Epithelial cell of proximal tubule (primary cell): ENCODE data around the gene TCF3. TPM values are rescaled to one million over a fixed set of nuclear protein-coding genes. Genes with fewer than 3 reads are reported as not detected.

ENCODE experiments used
- DNase-seq: peaks from one replicate; pipeline ENCODE4 v3.0.0-alpha.2; 2011; ENCODE audit warnings: low read depth
- H3K4me3 ChIP-seq: 2 replicates; pipeline ENCODE4 v1.5.1; 2011; ENCODE audit warnings: low read depth, mild to moderate bottlenecking, low read length
- total RNA-seq: library from RNA; depleted of rRNA; stranded (reverse); fragments of >200 nt; gene quantifications from 2 replicates; pipeline ENCODE4 v1.2.3, GENCODE V29; 2015
- TF ChIP-seq, protein P1 (sequence below): conservative IDR thresholded peaks from 2 replicates; pipeline ENCODE4 v1.5.1; 2012; ENCODE audit warnings: low read depth, mild to moderate bottlenecking, low read length

The TCF3 gene
- total RNA-seq, 1 donor from 2014 or later, result 197 TPM

DNA sequence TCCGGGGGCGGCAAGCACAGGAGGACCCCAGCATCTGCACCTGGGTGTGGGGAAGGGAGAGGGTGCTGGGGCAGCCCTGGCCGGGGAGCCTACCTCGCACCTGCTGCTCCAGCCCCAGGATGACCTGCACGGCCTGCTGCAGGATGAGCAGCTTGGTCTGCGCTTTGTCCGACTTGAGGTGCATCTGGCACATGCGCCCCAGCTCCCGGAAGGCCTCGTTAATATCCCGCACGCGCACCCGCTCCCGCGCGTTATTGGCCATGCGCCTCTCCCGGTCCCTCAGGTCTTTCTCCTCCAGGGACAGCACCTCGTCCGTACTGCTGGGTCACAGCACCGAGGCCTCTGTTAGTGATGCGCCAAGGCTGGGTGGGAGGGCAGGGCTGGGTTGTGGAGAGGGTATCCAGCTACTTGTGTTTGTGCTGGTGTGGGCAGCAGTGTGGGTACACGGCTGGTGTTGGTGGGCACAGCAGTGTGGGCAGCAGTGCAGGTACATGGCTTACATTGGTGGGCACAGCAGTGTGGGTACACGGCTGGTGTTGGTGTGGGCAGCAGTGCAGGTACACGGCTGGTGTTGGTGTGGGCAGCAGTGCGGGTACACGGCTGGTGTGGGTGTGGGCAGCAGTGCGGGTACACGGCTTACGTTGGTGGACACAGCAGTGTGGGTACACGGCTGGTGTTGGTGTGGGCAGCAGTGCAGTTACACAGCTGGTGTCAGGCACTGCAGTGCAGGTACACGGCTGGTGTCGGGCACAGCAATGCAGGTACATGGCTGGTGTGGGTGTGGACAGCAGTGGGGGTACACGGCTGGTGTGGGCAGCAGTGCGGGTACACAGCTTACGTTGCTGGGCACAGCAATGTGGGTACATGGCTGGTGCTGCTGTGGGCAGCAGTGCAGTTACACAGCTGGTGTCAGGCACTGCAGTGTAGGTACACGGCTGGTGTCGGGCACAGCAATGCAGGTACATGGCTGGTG is 40.0 kb downstream of the TCF3 start:
- no peak overlapping the region for H3K4me3 ChIP-seq
- DNase-seq, result no peak
- TF ChIP-seq, protein P1, sequence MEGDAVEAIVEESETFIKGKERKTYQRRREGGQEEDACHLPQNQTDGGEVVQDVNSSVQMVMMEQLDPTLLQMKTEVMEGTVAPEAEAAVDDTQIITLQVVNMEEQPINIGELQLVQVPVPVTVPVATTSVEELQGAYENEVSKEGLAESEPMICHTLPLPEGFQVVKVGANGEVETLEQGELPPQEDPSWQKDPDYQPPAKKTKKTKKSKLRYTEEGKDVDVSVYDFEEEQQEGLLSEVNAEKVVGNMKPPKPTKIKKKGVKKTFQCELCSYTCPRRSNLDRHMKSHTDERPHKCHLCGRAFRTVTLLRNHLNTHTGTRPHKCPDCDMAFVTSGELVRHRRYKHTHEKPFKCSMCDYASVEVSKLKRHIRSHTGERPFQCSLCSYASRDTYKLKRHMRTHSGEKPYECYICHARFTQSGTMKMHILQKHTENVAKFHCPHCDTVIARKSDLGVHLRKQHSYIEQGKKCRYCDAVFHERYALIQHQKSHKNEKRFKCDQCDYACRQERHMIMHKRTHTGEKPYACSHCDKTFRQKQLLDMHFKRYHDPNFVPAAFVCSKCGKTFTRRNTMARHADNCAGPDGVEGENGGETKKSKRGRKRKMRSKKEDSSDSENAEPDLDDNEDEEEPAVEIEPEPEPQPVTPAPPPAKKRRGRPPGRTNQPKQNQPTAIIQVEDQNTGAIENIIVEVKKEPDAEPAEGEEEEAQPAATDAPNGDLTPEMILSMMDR, result no peak

DNA sequence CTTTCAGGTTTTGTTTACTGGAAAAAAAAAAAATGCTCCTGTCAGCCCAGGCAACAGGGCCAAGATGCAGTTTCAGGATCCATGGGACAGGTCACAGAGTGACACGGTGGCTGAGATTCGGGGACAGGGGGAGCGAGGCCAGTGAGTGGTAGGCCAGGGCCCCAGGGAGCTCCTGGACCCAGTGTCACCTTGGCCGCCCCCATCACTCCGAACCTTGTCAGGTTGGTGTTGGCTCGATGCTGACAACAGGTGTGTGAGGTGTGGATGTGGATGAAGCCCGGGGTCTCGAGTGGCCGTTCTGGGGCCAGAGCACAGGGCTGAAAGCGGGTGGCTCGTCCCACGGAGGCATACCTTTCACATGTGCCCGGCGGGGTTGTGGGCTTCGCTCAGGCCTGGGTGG is 41.1 kb downstream of the TCF3 start:
- TF ChIP-seq, protein P1, result no peak
- DNase-seq, result no peak
- H3K4me3 ChIP-seq, result no peak overlapping the region

DNA sequence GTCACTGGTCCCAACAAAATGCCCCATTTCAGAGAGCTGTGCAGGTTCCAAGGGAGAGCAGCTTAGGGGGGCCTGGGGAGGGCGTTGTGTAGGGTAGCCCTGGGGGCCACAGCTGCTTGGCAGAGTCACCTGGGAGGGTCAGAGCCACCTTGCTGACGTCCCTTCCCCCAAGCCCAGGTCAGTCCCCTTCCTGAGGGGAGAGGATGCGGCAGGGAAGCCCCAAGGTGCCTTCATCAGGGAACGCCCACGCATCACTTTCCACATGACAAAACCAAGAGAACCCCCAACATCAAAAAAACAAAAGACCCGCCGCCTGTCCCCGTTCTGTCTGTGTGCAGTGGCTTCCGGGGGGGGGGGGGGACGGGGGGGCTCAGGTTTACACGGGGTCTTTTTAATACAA is 41.8 kb downstream of the TCF3 start:
- no peak overlapping the region for H3K4me3 ChIP-seq
- TF ChIP-seq, protein P1, result no peak
- DNase-seq, result no peak

DNA sequence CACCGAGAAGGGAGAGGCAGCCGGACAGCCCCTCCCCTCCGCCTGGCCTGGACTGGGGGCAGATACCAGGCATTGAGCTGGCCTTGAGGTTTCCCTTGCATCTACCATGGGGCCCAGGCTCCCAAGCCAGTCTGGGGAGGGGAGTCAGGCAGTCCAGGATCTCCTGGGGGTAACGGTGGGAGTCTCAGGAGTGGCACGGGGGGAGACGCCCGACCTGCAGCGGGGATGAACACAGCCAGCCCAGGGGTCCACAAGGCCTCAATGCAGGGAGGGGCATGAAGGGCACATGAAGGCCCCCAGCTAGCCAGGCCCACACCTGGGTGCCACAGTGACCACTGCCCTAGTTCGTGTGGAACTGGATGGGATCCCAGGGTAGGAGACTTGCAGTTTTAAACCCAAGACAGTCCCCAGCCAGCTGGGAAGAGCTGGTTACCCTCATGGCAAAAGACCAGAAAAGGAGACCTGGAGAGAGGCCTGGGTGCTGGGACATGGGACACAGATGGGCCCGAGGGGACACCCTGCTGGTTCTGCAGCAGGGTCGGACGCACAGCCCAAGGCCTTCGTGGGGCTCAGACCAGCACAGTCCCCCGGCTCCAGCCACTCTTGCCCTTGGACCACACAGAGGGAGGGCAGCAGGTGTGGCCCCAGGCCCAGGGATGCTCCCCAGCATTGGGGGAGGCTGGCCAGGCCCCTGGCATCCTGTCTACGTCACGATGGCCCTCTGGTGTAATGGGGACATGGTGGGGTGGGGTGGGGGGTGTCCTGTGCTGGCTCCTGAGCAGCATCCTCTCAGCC is 42.5 kb downstream of the TCF3 start:
- no peak overlapping the region for H3K4me3 ChIP-seq
- no peak for DNase-seq
- TF ChIP-seq, protein P1, result no peak

DNA sequence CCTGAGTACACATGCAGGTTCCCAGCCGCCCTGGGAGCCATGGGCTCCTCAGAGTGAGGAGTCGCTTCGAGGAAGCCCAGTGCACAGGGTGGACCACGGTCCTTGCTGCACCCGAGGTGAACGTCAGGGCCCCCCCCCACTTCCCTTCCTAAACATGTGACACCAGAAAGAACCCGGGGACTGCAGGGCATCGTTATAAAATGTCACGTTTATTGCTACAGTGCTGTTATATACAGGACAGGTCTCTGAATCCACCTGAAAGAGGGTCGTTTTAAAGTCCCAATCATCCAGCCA is 43.4 kb downstream of the TCF3 start:
- DNase-seq, result no peak
- TF ChIP-seq, protein P1, result no peak
- no peak overlapping the region for H3K4me3 ChIP-seq

DNA sequence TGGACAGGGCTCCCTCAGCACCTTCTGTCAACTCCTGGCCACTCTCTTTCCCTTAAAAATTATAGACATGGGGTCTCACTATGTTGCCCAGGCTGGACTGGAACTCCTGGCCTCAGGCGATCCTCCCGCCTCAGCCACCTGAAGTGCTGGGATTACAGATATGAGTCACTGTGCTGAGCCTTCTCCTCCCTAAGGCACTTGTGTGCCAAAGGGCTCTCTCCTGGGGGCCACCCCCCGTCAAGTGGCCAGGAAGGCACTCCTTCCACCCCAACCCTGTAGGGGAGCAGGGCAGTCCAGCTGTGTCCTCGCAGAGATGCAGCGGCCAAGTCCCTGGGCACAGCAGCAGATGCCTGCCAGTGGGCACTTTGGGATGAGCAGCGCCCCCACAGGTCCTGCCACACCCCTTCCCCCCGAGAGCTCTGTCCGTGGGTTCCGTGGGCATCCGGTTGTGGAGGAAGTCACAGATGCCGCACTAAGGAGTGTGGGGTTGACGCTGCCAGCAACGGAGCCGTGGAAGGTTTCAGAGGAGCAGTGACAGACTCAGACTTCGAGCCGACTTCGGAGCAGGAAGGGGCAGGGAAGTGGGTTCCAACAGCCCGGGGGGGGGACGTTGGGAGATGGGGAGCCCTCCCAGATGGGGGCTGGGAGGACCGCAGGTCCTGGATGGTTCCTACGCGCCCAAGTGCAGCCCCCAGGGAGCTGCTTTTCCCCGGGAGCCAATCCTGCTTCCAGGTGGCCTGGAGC is 43.9 kb downstream of the TCF3 start:
- no peak overlapping the region for H3K4me3 ChIP-seq
- no peak for DNase-seq
- TF ChIP-seq, protein P1, result no peak
